ENCODE results near the gene FGFBP2. TPM values are rescaled to one million over a fixed set of nuclear protein-coding genes. Genes with fewer than 3 reads are reported as not detected.

The FGFBP2 gene, protein sequence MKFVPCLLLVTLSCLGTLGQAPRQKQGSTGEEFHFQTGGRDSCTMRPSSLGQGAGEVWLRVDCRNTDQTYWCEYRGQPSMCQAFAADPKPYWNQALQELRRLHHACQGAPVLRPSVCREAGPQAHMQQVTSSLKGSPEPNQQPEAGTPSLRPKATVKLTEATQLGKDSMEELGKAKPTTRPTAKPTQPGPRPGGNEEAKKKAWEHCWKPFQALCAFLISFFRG
- 1 to 10 TPM in 2 of 4 donors, not detected in 2; 1.6 to 2.6 TPM for total RNA-seq

DNA sequence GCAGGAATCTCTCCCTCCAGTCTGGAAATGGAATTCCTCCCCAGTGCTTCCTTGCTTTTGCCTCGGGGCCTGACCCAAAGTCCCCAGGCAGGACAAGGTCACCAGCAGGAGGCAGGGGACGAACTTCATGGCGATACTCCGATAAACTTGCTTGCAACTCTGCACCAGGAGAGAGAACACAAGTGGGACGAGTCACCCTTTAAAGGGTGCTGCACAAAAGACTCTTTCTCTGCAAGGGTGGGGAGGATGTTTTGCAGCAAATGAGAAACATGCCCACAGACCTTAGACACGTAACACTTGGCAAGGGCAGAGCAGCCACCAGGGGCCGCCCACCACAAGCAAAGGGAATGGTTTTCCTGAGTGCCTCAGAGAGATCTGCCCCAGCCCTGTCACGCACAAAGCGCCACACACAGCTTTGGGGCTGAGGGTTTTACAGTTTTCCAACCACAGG is at the start of gene FGFBP2:
TSS of gene FGFBP2 (minus strand) at position 175 of the 451 bp plus-strand sequence. CDS start at position 129, 46 bp downstream.
- Histone ChIP-seq H3K4me3 (no peak within 1 kb of the TSS), H3K27ac (no peak within 1 kb of the TSS), H3K36me3 (no peaks in the 10 kb centered on the region), H3K9me3 (no peaks in the 10 kb centered on the region), H3K4me1 (no peaks in the 10 kb centered on the region), H3K27me3 (no peaks in the 10 kb centered on the region)
- no peak for TF ChIP-seq POLR2A (IDR thresholded peaks at IDR 0.05)
- DNase-seq = no peak
- intact Hi-C loops (cut with DNase I; ENCODE audit: low total_unique reads) = no loop called here

DNA sequence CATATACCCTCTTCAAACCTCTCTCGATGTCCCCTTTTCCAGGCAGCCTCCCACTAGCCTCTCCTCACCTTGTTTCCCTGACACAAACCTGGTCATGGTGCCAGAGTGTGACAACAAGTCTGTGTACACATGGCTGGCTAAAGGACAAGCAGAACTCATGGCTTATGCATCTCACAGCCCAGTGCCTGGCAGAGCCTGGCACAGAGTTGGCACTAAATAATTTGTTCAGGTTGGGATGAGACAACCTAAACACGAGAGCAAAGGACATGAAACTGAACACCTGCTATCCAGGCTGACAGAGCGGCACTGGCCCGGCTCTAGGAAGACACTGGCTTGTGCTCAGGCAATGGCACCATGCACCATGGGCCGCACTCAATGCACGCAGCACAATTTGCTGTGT is 48.2 kb upstream of the FGFBP2 start:
- H3K4me3 ChIP-seq = no peak overlapping the region
- H3K4me1 ChIP-seq = no peaks in the 10 kb centered on the region
- H3K27ac ChIP-seq = no peak overlapping the region
- H3K36me3 ChIP-seq = no peaks in the 10 kb centered on the region
- no peaks in the 10 kb centered on the region for H3K9me3 ChIP-seq
- TF ChIP-seq POLR2A (IDR thresholded peaks at IDR 0.05) (no peak), CTCF (IDR thresholded peaks at IDR 0.05) (no peak)
- intact Hi-C loops (cut with DNase I; ENCODE audit: low total_unique reads) = no loop called here
- no peaks in the 10 kb centered on the region for H3K27me3 ChIP-seq
- DNase-seq = no peak

- no peaks in the 10 kb centered on the region for H3K27me3 ChIP-seq
- TF ChIP-seq CTCF (IDR thresholded peaks at IDR 0.05) (no peak), POLR2A (IDR thresholded peaks at IDR 0.05) (no peak)
- no peak for DNase-seq
- H3K9me3 ChIP-seq = no peaks in the 10 kb centered on the region
- intact Hi-C loops (cut with DNase I; ENCODE audit: low total_unique reads) = no loop called here
- H3K4me3 ChIP-seq = no peak overlapping the region
- no peaks in the 10 kb centered on the region for H3K36me3 ChIP-seq
- no peak overlapping the region for H3K27ac ChIP-seq
- no peaks in the 10 kb centered on the region for H3K4me1 ChIP-seq
These were observed 46.2 kb upstream of the FGFBP2 start for GRCh38 chr4:16009153-16009552.

DNA sequence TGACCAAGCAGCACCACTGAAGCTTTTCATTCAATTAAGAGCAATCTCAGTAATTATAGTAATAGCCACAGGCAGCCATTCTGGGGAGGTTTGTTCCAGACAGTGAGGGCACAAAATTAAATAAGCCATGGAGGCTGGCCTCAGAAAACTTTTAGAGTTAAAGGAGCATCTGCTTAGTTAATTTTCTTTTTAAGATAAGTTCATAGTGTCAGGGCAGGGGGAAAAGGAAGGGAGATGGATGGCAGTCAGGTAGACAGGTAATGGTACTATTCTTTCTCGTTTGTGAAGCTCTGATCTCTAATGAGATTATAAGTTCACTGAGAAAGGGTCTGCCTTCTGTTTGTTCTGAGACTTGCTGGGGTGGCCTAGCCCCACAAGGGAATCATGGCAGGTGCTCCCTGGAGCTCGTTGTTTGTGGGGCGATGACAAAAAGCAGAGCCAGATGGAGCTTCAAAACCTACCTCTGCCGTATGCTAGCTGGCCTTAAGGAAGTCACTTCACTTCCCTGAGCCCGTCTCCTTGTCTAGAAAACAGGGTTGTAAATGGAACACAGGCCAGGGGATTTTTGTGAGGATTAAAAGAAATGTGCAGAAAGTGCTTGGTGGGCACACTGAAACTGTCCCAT is 44.6 kb upstream of the FGFBP2 start:
- Histone ChIP-seq H3K27ac (no peak overlapping the region), H3K27me3 (no peaks in the 10 kb centered on the region), H3K4me1 (no peaks in the 10 kb centered on the region), H3K4me3 (no peak overlapping the region), H3K36me3 (no peaks in the 10 kb centered on the region), H3K9me3 (no peaks in the 10 kb centered on the region)
- no peak for TF ChIP-seq POLR2A (IDR thresholded peaks at IDR 0.05)
- TF ChIP-seq CTCF (IDR thresholded peaks at IDR 0.05) = no peak
- DNase-seq = no peak
- intact Hi-C loops (cut with DNase I; ENCODE audit: low total_unique reads) = no loop called here

GRCh38 chr4:16006771-16007446 is 43.9 kb upstream of the FGFBP2 start:
- Histone ChIP-seq H3K27me3 (no peaks in the 10 kb centered on the region), H3K9me3 (no peaks in the 10 kb centered on the region), H3K4me3 (no peak overlapping the region), H3K36me3 (no peaks in the 10 kb centered on the region), H3K4me1 (no peaks in the 10 kb centered on the region), H3K27ac (no peak overlapping the region)
- TF ChIP-seq POLR2A (IDR thresholded peaks at IDR 0.05) (no peak), CTCF (IDR thresholded peaks at IDR 0.05) (no peak)
- DNase-seq = no peak
- intact Hi-C loops (cut with DNase I; ENCODE audit: low total_unique reads) = no loop called here

Data from uterus (tissue), 4 donors.